ENCODE data around the gene RAB25. TPM values are rescaled to one million over a fixed set of nuclear protein-coding genes. Genes with fewer than 3 reads are reported as not detected.

The RAB25 gene
- total and polyA plus RNA-seq, 2 of the 13 experiments (the other 11 are each of a cell fraction or from before 2014, with no cell fraction given) = 0.20 to 0.22 TPM

- no peak for TF ChIP-seq ZNF142 (CRISPR knock-in tag; IDR thresholded peaks at IDR 0.05)
- TF ChIP-seq GATAD2A (CRISPR knock-in tag; IDR thresholded peaks at IDR 0.05) = peak; percentile 21; the same call in 1 of the 2 replicates
- TF ChIP-seq HES4 (CRISPR knock-in tag; IDR thresholded peaks at IDR 0.05; ENCODE audit: borderline replicate concordance) = no peak; the same call in 1 of the 2 replicates
- TF ChIP-seq CERS6 (CRISPR knock-in tag; IDR thresholded peaks at IDR 0.05) = no peak
- no peak for TF ChIP-seq TCF7L2 (IDR thresholded peaks at IDR 0.05; ENCODE audit: low read depth, low read length)
- no peak for TF ChIP-seq IKZF4 (CRISPR knock-in tag; IDR thresholded peaks at IDR 0.05; ENCODE audit: borderline replicate concordance, low read depth, not compliant biosample characterization)
- TF ChIP-seq ZNF879 (CRISPR knock-in tag; IDR thresholded peaks at IDR 0.05) = no peak
- TF ChIP-seq HOMEZ (CRISPR knock-in tag; IDR thresholded peaks at IDR 0.05; ENCODE audit: low read depth) = no peak
- no peak for TF ChIP-seq ZNF276 (CRISPR knock-in tag; IDR thresholded peaks at IDR 0.05; ENCODE audit: low read depth)
- 0 out of 4 replicates have a peak, but pooled peaks of 1 of the 2 experiments have one; percentile 22 for TF ChIP-seq ATF4 (CRISPR knock-in tag; IDR thresholded peaks at IDR 0.05)
- no peak for TF ChIP-seq ZBTB14 (CRISPR knock-in tag; IDR thresholded peaks at IDR 0.05)
- TF ChIP-seq ZNF83 (CRISPR knock-in tag; IDR thresholded peaks at IDR 0.05; ENCODE audit: borderline replicate concordance) = no peak
- no peak for TF ChIP-seq ARHGAP35 (CRISPR knock-in tag; IDR thresholded peaks at IDR 0.05; ENCODE audit: borderline replicate concordance)
These were observed 21.5 kb downstream of the RAB25 start, which contains the start of gene MEX3A (continued) for GRCh38 chr1:156082309-156083091.
